Panc1 (cell line): ENCODE measurements around the gene SUPT3H. TPM values are rescaled to one million over a fixed set of nuclear protein-coding genes. Genes with fewer than 3 reads are reported as not detected.

Experiments
- ATAC-seq: fragments of 200-7000 bp; cut with Tn5 transposase; 2 replicates; pipeline ENCODE4 v1.9.1; 2020; ENCODE audit warnings: mild to moderate bottlenecking, moderate library complexity
- BruUV-seq: library from RNA; stranded (reverse); fragments of 400-500 nt; replicated peaks from 2 replicates; lab custom pipeline; 2021; lab: Mats Ljungman, UMichigan
- CTCF ChIA-PET: fragments of 300-600 bp; sonication (Branson Sonifier 250); formaldehyde crosslinking; loops from one replicate; lab custom pipeline; 2022; ENCODE audit warnings: antibody characterized with exemption; lab: Charles Lee
- POLR2A ChIA-PET: fragments of 300-600 bp; sonication (Branson Sonifier 250); formaldehyde crosslinking; loops from one replicate; lab custom pipeline; 2022; ENCODE audit warnings: antibody characterized with exemption; lab: Charles Lee
- DNase-seq: peaks from one replicate; pipeline ENCODE4 v3.0.0-alpha.2; 2010; ENCODE audit warnings: low read depth, low spot score
- H3K27ac ChIP-seq: 2 replicates; pipeline ENCODE4 v1.5.1; 2011; ENCODE audit warnings: mild to moderate bottlenecking, low read length, inconsistent platforms
- H3K27me3 ChIP-seq: fragments of 200-500 bp; sonication (Bioruptor generic); 2 replicates; pipeline ENCODE4 v1.6.0; 2014; ENCODE audit warnings: low read length, inconsistent platforms; ENCODE audit not compliant: control insufficient read depth, insufficient read depth
- H3K36me3 ChIP-seq: fragments of 200-500 bp; sonication (Bioruptor generic); 2 replicates; pipeline ENCODE4 v1.5.1; 2014; ENCODE audit warnings: inconsistent platforms, mild to moderate bottlenecking, low read length, moderate library complexity; ENCODE audit not compliant: control insufficient read depth, insufficient read depth
- H3K4me1 ChIP-seq: 2 replicates; pipeline ENCODE4 v1.5.1; 2011; ENCODE audit warnings: inconsistent platforms, mild to moderate bottlenecking, low read length, moderate library complexity; ENCODE audit not compliant: control insufficient read depth, insufficient read depth
- H3K4me3 ChIP-seq, 2 experiments: 2 replicates each; pipeline ENCODE4 v1.5.1; 2011 to 2012; ENCODE audit warnings: low read depth in 2 of 2, low read length in 2 of 2, mild to moderate bottlenecking in 2 of 2, inconsistent platforms in 1 of 2, moderate library complexity in 1 of 2
- H3K9me3 ChIP-seq: fragments of 200-500 bp; sonication (Bioruptor generic); 2 replicates; pipeline ENCODE4 v1.5.1; 2014; ENCODE audit warnings: low read depth, mild to moderate bottlenecking, inconsistent platforms, low read length, moderate library complexity; ENCODE audit not compliant: control insufficient read depth, insufficient read depth
- REST ChIP-seq, 2 experiments: IDR thresholded peaks; 2 replicates each; pipeline ENCODE4 v1.6.1; 2011 to 2012; ENCODE audit warnings: low read depth in 2 of 2, control low read depth in 1 of 2, low read length in 1 of 2, mild to moderate bottlenecking in 1 of 2, moderate library complexity in 1 of 2; ENCODE audit not compliant: insufficient read depth in 1 of 2
- SIN3A ChIP-seq: IDR thresholded peaks from 2 replicates; pipeline ENCODE4 v1.6.1; 2012; ENCODE audit warnings: low read depth, mild to moderate bottlenecking, low read length, moderate library complexity, borderline replicate concordance; ENCODE audit not compliant: insufficient read depth
- TCF7L2 ChIP-seq: IDR thresholded peaks from 2 replicates; pipeline ENCODE4 v1.6.1; 2011; ENCODE audit warnings: mild to moderate bottlenecking, low read depth, low read length, inconsistent platforms
- in situ Hi-C: cut with HindIII; loops from 2 replicates; pipeline ENCODE4 v1.10.0; 2016; ENCODE audit warnings: low sequenced_read_pairs, low pct_unique_long_range_greater_than_20kb
- intact Hi-C: fragments of 100-400 bp; cut with micrococcal nuclease; formaldehyde crosslinking; loops from one replicate; pipeline ENCODE4 v1.10.0; 2022; ENCODE audit not compliant: unreplicated experiment
- total RNA-seq: library from RNA; stranded (reverse); gene quantifications from one replicate; pipeline ENCODE4 v1.2.1, GENCODE V29; 2021; ENCODE audit not compliant: unreplicated experiment
- TF ChIP-seq, protein P1 (sequence below): fragments of 450-650 bp; IDR thresholded peaks from 2 replicates; pipeline ENCODE4 v1.5.1; 2017; ENCODE audit warnings: mild to moderate bottlenecking

SUPT3H gene
- total RNA-seq, 1 experiment from 2014 or later: 11.0 TPM

- CTCF ChIA-PET: no interaction called here
- DNase-seq: no peak
- POLR2A ChIA-PET: no interaction called here
Measured at GRCh38 chr6:44826025-44826676, 551.6 kb downstream of the SUPT3H start.

GRCh38 chr6:44825273-44825672 is 552.5 kb downstream of the SUPT3H start:
- TF ChIP-seq TCF7L2 (no peak), REST (IDR thresholded peaks at IDR 0.05; ENCODE audit: insufficient read depth in 1 of 2, low read depth in 2 of 2, low read length in 1 of 2) (no peak)
- TF ChIP-seq, protein P1, sequence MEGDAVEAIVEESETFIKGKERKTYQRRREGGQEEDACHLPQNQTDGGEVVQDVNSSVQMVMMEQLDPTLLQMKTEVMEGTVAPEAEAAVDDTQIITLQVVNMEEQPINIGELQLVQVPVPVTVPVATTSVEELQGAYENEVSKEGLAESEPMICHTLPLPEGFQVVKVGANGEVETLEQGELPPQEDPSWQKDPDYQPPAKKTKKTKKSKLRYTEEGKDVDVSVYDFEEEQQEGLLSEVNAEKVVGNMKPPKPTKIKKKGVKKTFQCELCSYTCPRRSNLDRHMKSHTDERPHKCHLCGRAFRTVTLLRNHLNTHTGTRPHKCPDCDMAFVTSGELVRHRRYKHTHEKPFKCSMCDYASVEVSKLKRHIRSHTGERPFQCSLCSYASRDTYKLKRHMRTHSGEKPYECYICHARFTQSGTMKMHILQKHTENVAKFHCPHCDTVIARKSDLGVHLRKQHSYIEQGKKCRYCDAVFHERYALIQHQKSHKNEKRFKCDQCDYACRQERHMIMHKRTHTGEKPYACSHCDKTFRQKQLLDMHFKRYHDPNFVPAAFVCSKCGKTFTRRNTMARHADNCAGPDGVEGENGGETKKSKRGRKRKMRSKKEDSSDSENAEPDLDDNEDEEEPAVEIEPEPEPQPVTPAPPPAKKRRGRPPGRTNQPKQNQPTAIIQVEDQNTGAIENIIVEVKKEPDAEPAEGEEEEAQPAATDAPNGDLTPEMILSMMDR: no peak
- Histone ChIP-seq H3K4me1 (peaks cover 8% of the 10 kb centered on the region), H3K27ac (no peak overlapping the region; the same call in 1 of the 2 replicates), H3K27me3 (no peaks in the 10 kb centered on the region), H3K4me3 (no peak overlapping the region), H3K9me3 (no peaks in the 10 kb centered on the region), H3K36me3 (no peaks in the 10 kb centered on the region)
- BruUV-seq: no TSS peak
- DNase-seq (no peak), ATAC-seq (no peak)
- CTCF ChIA-PET: no interaction called here
- POLR2A ChIA-PET: no interaction called here
- intact Hi-C loops: no loop called here
- in situ Hi-C loops: no loop called here

More at GRCh38 chr6:44826025-44826676, 551.6 kb downstream of the SUPT3H start:
- Histone ChIP-seq H3K27me3 (no peaks in the 10 kb centered on the region), H3K9me3 (no peaks in the 10 kb centered on the region), H3K4me1 (peaks cover 8% of the 10 kb centered on the region), H3K27ac (peak overlapping the region; percentile 42; the same call in 1 of the 2 replicates), H3K4me3 (no peak overlapping the region), H3K36me3 (no peaks in the 10 kb centered on the region)
- ATAC-seq: peak; percentile 58; the same call in 1 of the 2 replicates
- intact Hi-C loops: no loop called here
- BruUV-seq: no TSS peak
- in situ Hi-C loops: no loop called here
- TF ChIP-seq SIN3A: no peak
- TF ChIP-seq TCF7L2: peak; percentile 91
- no peak for TF ChIP-seq REST (IDR thresholded peaks at IDR 0.05; ENCODE audit: insufficient read depth in 1 of 2, low read depth in 2 of 2, low read length in 1 of 2)
